PC-3 (cell line): ENCODE results near the gene GAA. TPM values are rescaled to one million over a fixed set of nuclear protein-coding genes. Genes with fewer than 3 reads are reported as not detected.

Experiments
- ATAC-seq: fragments of 200-7000 bp; cut with Tn5 transposase; 2 replicates; pipeline ENCODE4 v1.9.1; 2020; ENCODE audit warnings: mild to moderate bottlenecking, moderate library complexity
- Bru-seq: library from RNA; stranded (reverse); fragments of 400-500 nt; gene quantifications from one replicate; lab custom pipeline; 2021; lab: Mats Ljungman, UMichigan
- BruChase-seq, 2 experiments: library from RNA; stranded (reverse); fragments of 400-500 nt; gene quantifications; one replicate each; lab custom pipeline; 2021; lab: Mats Ljungman, UMichigan
- BruUV-seq: library from RNA; stranded (reverse); fragments of 400-500 nt; replicated peaks from 2 replicates; lab custom pipeline; 2021; lab: Mats Ljungman, UMichigan
- CTCF ChIA-PET: fragments of 300-600 bp; sonication (Branson Sonifier 250); formaldehyde crosslinking; loops from one replicate; lab custom pipeline; 2022; ENCODE audit warnings: antibody characterized with exemption; lab: Charles Lee
- POLR2A ChIA-PET: fragments of 300-600 bp; sonication (Branson Sonifier 250); formaldehyde crosslinking; loops from one replicate; lab custom pipeline; 2022; ENCODE audit warnings: antibody characterized with exemption; ENCODE audit not compliant: unreplicated experiment; lab: Charles Lee
- DNase-seq: peaks from one replicate; pipeline ENCODE4 v3.0.0-alpha.2; 2015
- H2AFZ ChIP-seq: fragments of 300-600 bp; sonication (generic); 2 replicates; pipeline ENCODE4 v1.6.0; 2016; ENCODE audit warnings: antibody characterized with exemption, low read length
- H3F3A ChIP-seq: fragments of 300-600 bp; sonication (generic); one replicate; pipeline ENCODE4 v1.6.0; 2017; ENCODE audit warnings: antibody characterized with exemption, low read length, control low read depth, mild to moderate bottlenecking; ENCODE audit not compliant: unreplicated experiment
- H3K27ac ChIP-seq: fragments of 300-600 bp; sonication (generic); 2 replicates; pipeline ENCODE4 v1.5.1; 2016; ENCODE audit warnings: mild to moderate bottlenecking, low read length
- H3K27me3 ChIP-seq: fragments of 300-600 bp; sonication (generic); 2 replicates; pipeline ENCODE4 v1.6.1; 2016; ENCODE audit warnings: low read length, mixed read lengths
- H3K36me3 ChIP-seq: fragments of 300-600 bp; sonication (generic); 2 replicates; pipeline ENCODE4 v1.6.1; 2016; ENCODE audit warnings: low read depth, mixed run types, low read length, mixed read lengths
- H3K4me1 ChIP-seq: fragments of 300-600 bp; sonication (generic); 2 replicates; pipeline ENCODE4 v1.5.1; 2016; ENCODE audit warnings: low read length; ENCODE audit not compliant: insufficient read depth
- H3K4me2 ChIP-seq: fragments of 300-600 bp; sonication (generic); 2 replicates; pipeline ENCODE4 v1.6.0; 2016; ENCODE audit warnings: low read length
- H3K4me3 ChIP-seq: fragments of 300-600 bp; sonication (generic); 2 replicates; pipeline ENCODE4 v1.5.1; 2016; ENCODE audit warnings: mild to moderate bottlenecking, low read length, mixed read lengths
- H3K79me2 ChIP-seq: fragments of 300-600 bp; sonication (generic); 2 replicates; pipeline ENCODE4 v1.6.1; 2017; ENCODE audit warnings: low read length, mixed read lengths
- H3K9ac ChIP-seq: fragments of 300-600 bp; sonication (generic); 2 replicates; pipeline ENCODE4 v1.6.0; 2016; ENCODE audit warnings: mild to moderate bottlenecking, low read length
- H3K9me2 ChIP-seq: fragments of 300-600 bp; sonication (generic); replicated peaks from 2 replicates; pipeline ENCODE4 v1.6.1; 2016; ENCODE audit warnings: mixed run types, low read length, mixed read lengths
- H3K9me3 ChIP-seq: fragments of 300-600 bp; sonication (generic); 2 replicates; pipeline ENCODE4 v1.6.1; 2016; ENCODE audit warnings: low read length, mixed read lengths
- H4K20me1 ChIP-seq: fragments of 300-600 bp; sonication (generic); 2 replicates; pipeline ENCODE4 v1.6.1; 2016; ENCODE audit warnings: low read length, mixed read lengths
- EZH2 ChIP-seq: fragments of 300-600 bp; sonication (generic); IDR thresholded peaks from one replicate; pipeline ENCODE4 v1.6.1; 2017; ENCODE audit warnings: antibody characterized with exemption, mild to moderate bottlenecking, low read length; ENCODE audit not compliant: unreplicated experiment
- EZH2phosphoT487 ChIP-seq: fragments of 300-600 bp; sonication (generic); IDR thresholded peaks from 2 replicates; pipeline ENCODE4 v1.6.1; 2018; ENCODE audit warnings: mild to moderate bottlenecking, antibody characterized with exemption, low read length, borderline replicate concordance
- intact Hi-C: fragments of 100-400 bp; cut with micrococcal nuclease; formaldehyde crosslinking; loops from 2 replicates; pipeline ENCODE4 v1.9.0; 2023
- long read RNA-seq: library from polyadenylated mRNA; unstranded; transcript quantifications from one replicate; pipeline ENCODE4 v2.0.0, GENCODE V29; 2021; ENCODE audit not compliant: unreplicated experiment
- total RNA-seq: library from RNA; depleted of rRNA; stranded (reverse); fragments of >200 nt; gene quantifications from 2 replicates; pipeline ENCODE4 v1.2.3, GENCODE V29; 2014; rRNA removed
- TF ChIP-seq, protein P1 (sequence below): fragments of 300-600 bp; sonication (generic); conservative IDR thresholded peaks from 2 replicates; pipeline ENCODE4 v1.5.1; 2017; ENCODE audit warnings: antibody characterized with exemption, low read depth, mild to moderate bottlenecking, low read length

GAA gene
- total RNA-seq, result 76.2 and 126 TPM in 2 replicates
- percentile 75 among the genes with signal in this experiment for Bru-seq, nascent RNA
- BruChase-seq, experiment 1, labeled RNA remaining after a 6-hour chase, result percentile 80 among the genes with signal in this experiment
- BruChase-seq, experiment 2, labeled RNA remaining after a 2-hour chase, result percentile 80 among the genes with signal in this experiment
- long read RNA-seq, transcript GAA-201 (20 exons, 3,626 nt), result minor isoform, 31 of 769 reads
- long read RNA-seq, transcript GAA-207 (5 exons, 756 nt), result minor isoform, 22 of 769 reads
- long read RNA-seq, transcript GAA-202 (21 exons, 3,549 nt), result major isoform, 110 of 769 reads
- long read RNA-seq, partial matches to known transcripts, result 463 of 769 reads
- long read RNA-seq, other reads (novel, unspliced or antisense), result 142 of 769 reads

DNA sequence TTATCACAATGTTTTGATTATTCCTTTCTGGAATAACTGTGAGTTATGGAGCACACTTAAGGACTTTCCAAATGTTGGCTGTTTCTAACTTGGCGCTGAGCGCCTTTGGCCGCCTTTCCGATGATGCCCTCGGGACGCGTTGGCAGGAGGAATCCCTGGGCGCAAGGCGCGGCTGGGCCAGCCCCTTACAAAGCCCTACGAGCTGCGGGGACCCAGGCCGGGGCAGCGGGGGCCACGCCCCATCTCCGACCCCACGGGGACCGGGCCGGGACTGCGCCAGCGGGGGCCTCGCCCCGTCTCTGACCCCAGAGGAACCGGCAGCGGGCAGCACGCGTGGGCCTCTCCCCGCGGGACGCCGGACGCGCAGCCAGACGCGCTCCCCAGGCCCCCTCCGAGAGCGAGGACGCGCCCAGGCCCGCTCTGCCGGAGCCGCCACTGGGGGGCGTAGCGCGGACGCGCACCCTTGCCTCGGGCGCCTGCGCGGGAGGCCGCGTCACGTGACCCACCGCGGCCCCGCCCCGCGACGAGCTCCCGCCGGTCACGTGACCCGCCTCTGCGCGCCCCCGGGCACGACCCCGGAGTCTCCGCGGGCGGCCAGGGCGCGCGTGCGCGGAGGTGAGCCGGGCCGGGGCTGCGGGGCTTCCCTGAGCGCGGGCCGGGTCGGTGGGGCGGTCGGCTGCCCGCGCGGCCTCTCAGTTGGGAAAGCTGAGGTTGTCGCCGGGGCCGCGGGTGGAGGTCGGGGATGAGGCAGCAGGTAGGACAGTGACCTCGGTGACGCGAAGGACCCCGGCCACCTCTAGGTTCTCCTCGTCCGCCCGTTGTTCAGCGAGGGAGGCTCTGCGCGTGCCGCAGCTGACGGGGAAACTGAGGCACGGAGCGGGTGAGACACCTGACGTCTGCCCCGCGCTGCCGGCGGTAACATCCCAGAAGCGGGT lies at the start of gene GAA:
TSS of gene GAA (plus strand) at position 571 of the 935 bp plus-strand sequence. CDS start 3,006 bp downstream, outside the sequence.
- BruUV-seq, result TSS peak; percentile 94
- intact Hi-C loops, result loop anchor here (2.0 to 5.0 kb wide), 2 partner anchors 46 to 151 kb away; partner anchors contain the start of gene EIF4A3

GRCh38 chr17:80051681-80052080 lies 49.7 kb upstream of the GAA start:
- Histone ChIP-seq H3K4me1 (no peaks in the 10 kb centered on the region), H4K20me1 (no peaks in the 10 kb centered on the region), H3K9me3 (no peaks in the 10 kb centered on the region), H3K36me3 (no peaks in the 10 kb centered on the region), H2AFZ (no peak overlapping the region), H3K79me2 (no peaks in the 10 kb centered on the region), H3K27ac (no peak overlapping the region), H3F3A (no peaks in the 10 kb centered on the region), H3K27me3 (no peaks in the 10 kb centered on the region), H3K4me2 (no peak overlapping the region), H3K9me2 (no peaks in the 10 kb centered on the region), H3K9ac (no peak overlapping the region), H3K4me3 (no peak overlapping the region)
- no peak for ATAC-seq
- TF ChIP-seq, protein P1, sequence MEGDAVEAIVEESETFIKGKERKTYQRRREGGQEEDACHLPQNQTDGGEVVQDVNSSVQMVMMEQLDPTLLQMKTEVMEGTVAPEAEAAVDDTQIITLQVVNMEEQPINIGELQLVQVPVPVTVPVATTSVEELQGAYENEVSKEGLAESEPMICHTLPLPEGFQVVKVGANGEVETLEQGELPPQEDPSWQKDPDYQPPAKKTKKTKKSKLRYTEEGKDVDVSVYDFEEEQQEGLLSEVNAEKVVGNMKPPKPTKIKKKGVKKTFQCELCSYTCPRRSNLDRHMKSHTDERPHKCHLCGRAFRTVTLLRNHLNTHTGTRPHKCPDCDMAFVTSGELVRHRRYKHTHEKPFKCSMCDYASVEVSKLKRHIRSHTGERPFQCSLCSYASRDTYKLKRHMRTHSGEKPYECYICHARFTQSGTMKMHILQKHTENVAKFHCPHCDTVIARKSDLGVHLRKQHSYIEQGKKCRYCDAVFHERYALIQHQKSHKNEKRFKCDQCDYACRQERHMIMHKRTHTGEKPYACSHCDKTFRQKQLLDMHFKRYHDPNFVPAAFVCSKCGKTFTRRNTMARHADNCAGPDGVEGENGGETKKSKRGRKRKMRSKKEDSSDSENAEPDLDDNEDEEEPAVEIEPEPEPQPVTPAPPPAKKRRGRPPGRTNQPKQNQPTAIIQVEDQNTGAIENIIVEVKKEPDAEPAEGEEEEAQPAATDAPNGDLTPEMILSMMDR, result no peak
- TF ChIP-seq EZH2 (no peak), EZH2phosphoT487 (no peak)
- POLR2A ChIA-PET, result no interaction called here
- no peak for DNase-seq
- CTCF ChIA-PET, result no interaction called here
- intact Hi-C loops, result no loop called here
- no TSS peak for BruUV-seq

More for the DNA sequence above, at the start of gene GAA:
- Histone ChIP-seq H3K9me2 (no peaks in the 10 kb centered on the region), H3K79me2 (peaks cover 19% of the 10 kb centered on the region), H4K20me1 (no peaks in the 10 kb centered on the region), H3F3A (no peaks in the 10 kb centered on the region), H3K9ac (peak within 1 kb of the TSS; percentile 89), H3K27ac (no peak within 1 kb of the TSS), H3K9me3 (no peaks in the 10 kb centered on the region), H3K4me2 (peak within 1 kb of the TSS; percentile 99), H2AFZ (peak within 1 kb of the TSS; percentile 96), H3K36me3 (no peaks in the 10 kb centered on the region), H3K4me1 (peaks cover 18% of the 10 kb centered on the region), H3K4me3 (peak within 1 kb of the TSS; percentile 96), H3K27me3 (no peaks in the 10 kb centered on the region)
- DNase-seq (peak; percentile 94), ATAC-seq (peak; percentile 88)
- CTCF ChIA-PET, result interaction anchor here (0.5 to 1.3 kb wide), 18 partner anchors 11 to 1115 kb away, joined by 3 to 10 read pairs (median 3); partner anchors contain the start of gene RNF213
- TF ChIP-seq EZH2 (no peak), EZH2phosphoT487 (peak; percentile 75)
- TF ChIP-seq, protein P1, result peak; percentile 74
- POLR2A ChIA-PET, result interaction anchor here (0.5 to 1.0 kb wide), 7 partner anchors 43 to 1097 kb away, joined by 3 to 6 read pairs (median 3); no protein-coding TSS in a partner anchor
